Left lobe of liver (tissue), 2 donors: ENCODE measurements around the gene SUV39H2. TPM values are rescaled to one million over a fixed set of nuclear protein-coding genes. Genes with fewer than 3 reads are reported as not detected.
"Not testable (repeated sequence)": the region's sequence is repeated elsewhere in the genome, so short reads cannot be mapped to it uniquely, and the experiment has no call there.

Experiments
- ATAC-seq: fragments of 200-7000 bp; cut with Tn5 transposase; one replicate; pipeline ENCODE4 v1.9.1; 2020; ENCODE audit warnings: mild to moderate bottlenecking, moderate library complexity
- DNase-seq: peaks from one replicate; pipeline ENCODE4 v3.0.0-alpha.2; 2020; ENCODE audit warnings: low spot score
- total RNA-seq: library from RNA; stranded (reverse); gene quantifications from one replicate; pipeline ENCODE4 v1.2.1, GENCODE V29; 2021
- donor health status: DM: no; HTN: no; CAD: no; lungs with moderate emphysema.
- donor health status: DM: no; HTN: yes; CAD: no.

The SUV39H2 gene
- total RNA-seq, 1 donor from 2014 or later, result 3.1 TPM

- DNase-seq (no peak), ATAC-seq (peak; percentile 78)
Measured at GRCh38 chr10:14926061-14926470, 47.4 kb downstream of the SUV39H2 start.

- no peak for DNase-seq
- ATAC-seq, result no peak
Measured at GRCh38 chr10:14926722-14927416, 48.2 kb downstream of the SUV39H2 start.

DNA sequence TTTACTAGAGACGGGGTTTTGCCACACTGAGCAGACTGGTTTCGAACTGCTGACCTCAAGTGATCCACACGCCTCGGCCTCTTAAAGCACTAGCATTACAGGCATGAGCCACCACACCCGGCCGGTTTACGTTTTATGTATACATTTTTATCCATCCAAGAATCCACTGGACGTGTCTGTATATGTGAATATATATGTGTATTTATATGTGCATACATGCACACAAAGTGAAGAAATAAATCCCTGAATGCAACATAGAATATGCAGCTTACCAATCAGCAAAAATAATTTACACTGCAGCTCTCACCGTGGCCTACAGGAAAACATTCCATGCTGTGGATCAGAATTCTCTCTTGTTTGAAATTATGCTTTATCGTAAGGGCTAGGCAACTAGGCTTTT, 51.9 kb downstream of the SUV39H2 start:
- no peak for ATAC-seq

GRCh38 chr10:14936584-14936983, 57.9 kb downstream of the SUV39H2 start:
- no peak for ATAC-seq
- no peak for DNase-seq

More for the DNA sequence above, 51.9 kb downstream of the SUV39H2 start:
- no peak for DNase-seq

DNA sequence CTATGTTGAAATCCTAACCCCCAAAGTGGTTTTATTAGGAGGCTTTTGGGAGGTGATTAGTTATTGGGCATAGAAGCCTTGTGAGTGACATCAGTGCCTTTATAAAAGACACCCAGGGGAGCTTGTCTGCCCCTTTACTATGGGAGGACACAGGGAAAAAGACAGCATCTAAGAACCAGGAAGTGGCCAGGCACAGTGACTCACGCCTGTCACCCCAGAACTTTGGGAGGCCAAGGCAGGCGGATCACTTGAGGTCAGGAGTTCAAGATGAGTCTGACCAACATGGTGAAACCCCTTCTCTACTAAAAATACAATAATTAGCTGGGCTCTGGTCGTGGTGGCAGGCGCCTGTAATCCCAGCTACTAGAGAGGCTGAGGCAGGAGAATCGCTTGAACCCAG, 60.3 kb downstream of the SUV39H2 start:
- DNase-seq, ATAC-seq: not testable (repeated sequence)

DNA sequence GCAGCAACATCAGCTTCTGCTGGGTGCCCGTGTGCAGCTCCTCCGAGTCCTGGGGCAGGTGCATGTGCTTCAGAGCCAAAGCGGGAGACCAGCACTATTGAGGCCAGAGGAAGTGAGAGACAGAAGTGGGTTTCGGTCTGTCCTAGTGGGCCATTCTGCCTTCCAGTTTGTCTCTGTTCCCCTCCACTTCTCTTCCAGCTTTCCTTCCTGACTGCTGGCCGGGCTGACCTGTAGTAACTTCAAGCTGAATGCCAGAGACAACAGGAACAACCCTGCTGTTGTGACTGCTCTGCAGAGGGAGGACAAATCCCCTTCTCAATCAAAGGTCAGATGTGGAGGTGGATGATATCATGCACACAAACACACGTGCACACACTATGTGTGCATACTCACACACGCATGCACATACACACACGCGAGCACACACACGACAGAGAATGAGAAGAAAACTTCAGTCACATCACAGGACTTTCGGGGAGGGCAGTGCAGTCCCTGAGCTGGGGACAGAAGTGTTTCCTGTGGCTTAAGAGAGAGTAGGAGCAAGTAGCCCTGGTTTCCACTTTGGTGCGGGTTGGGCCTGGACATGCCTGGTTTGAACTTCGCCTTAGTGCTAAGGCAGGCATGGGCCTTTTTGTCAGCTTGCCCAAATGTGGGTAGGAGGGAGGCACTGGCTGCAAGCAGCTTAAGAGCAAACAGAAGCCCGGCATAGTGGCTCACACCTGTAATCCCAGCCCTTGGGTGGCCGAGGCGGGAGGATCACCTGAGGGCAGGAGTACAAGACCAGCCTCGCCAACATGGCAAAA, 63.7 kb downstream of the SUV39H2 start:
- ATAC-seq, result peak; percentile 87

GRCh38 chr10:14942950-14943338, 64.3 kb downstream of the SUV39H2 start:
- peak; percentile 68 for ATAC-seq

More for the DNA sequence above, 63.7 kb downstream of the SUV39H2 start:
- not testable (repeated sequence) for DNase-seq

GRCh38 chr10:14945108-14945507, 66.4 kb downstream of the SUV39H2 start:
- DNase-seq (no peak), ATAC-seq (no peak)

More at GRCh38 chr10:14942950-14943338, 64.3 kb downstream of the SUV39H2 start:
- not testable (repeated sequence) for DNase-seq

GRCh38 chr10:14947268-14947667, 68.6 kb downstream of the SUV39H2 start:
- ATAC-seq (no peak), DNase-seq (no peak)

DNA sequence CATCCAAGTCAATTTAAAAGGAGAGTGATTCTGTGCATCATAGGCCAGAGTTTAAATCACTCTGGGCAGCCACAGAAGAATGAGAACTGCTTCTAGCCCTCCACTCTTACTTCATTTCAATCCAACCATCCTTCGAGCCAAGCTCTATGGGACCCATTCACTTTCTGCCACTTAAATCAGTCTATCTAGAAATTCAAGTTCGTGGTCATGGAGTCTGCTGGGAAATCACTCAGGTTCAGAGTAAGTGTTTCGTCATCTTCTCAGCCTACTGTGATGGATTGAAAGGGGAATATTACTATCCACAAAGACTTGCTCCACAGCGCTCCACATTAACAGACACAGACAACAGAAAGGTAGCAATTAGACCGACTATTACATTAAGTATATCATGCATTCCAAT, 70.6 kb downstream of the SUV39H2 start:
- DNase-seq (no peak), ATAC-seq (no peak)

DNA sequence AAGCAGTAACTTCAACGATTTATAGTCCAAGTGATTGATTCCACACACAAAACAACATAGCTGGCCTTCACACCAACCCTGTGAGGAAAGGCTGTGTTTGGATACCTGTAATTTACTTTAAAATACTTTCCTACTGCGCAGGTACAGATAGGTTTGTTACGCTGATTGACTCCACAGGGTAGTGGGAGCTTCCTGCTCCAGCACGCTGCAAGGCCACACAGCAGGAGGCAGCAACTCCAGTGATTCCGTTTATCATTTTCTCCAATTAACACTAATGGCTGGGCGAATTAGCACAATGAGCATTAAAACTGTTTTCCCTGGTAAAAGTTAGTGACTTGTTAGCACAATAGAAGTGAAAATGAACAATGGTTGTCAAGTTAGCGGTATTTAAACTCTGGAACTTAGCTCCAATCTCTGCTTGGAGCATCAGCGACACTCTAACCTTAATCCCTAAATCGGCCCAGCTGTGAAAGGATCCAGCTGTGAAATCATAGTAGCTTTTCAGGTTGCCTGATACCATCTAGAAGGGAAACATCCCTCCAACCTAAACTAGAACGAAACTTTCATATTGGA, 74.3 kb downstream of the SUV39H2 start:
- ATAC-seq, result no peak
- no peak for DNase-seq

GRCh38 chr10:14953424-14954000, 74.8 kb downstream of the SUV39H2 start:
- no peak for DNase-seq

More at GRCh38 chr10:14953424-14954000, 74.8 kb downstream of the SUV39H2 start:
- ATAC-seq, result peak; percentile 35

Other genes with a start within 250 kb of the SUV39H2 start
- gene FAM107B, start 104.0 kb upstream of the SUV39H2 start, total RNA-seq, result 67.2 TPM
- 4.8 TPM for gene CDNF, start 40.8 kb upstream of the SUV39H2 start, total RNA-seq
- gene HSPA14, start 40.6 kb upstream of the SUV39H2 start, total RNA-seq, result 3.2 TPM
- 3.3 TPM for gene MSANTD7, start 40.6 kb upstream of the SUV39H2 start, total RNA-seq
- 1.7 TPM for gene DCLRE1C, start 75.2 kb downstream of the SUV39H2 start, total RNA-seq
- gene MEIG1, start 80.5 kb downstream of the SUV39H2 start, total RNA-seq, result not detected
- gene OLAH, start 165.1 kb downstream of the SUV39H2 start, total RNA-seq, result not detected
- gene ACBD7, start 209.9 kb downstream of the SUV39H2 start, total RNA-seq, result not detected
- 6.1 TPM for gene RPP38, start 218.5 kb downstream of the SUV39H2 start, total RNA-seq